Stimulated activated CD8-positive, alpha-beta memory T cell treated with anti-CD3 and anti-CD28 coated beads, Interleukin-15, amount 100 ng/mL, for 1 hour (primary cell): ENCODE measurements around the gene EDA.

Source experiments
- DNase-seq: peaks from one replicate; pipeline ENCODE4 v3.0.0-alpha.2; 2020; ENCODE audit warnings: low read depth

The EDA gene

DNA sequence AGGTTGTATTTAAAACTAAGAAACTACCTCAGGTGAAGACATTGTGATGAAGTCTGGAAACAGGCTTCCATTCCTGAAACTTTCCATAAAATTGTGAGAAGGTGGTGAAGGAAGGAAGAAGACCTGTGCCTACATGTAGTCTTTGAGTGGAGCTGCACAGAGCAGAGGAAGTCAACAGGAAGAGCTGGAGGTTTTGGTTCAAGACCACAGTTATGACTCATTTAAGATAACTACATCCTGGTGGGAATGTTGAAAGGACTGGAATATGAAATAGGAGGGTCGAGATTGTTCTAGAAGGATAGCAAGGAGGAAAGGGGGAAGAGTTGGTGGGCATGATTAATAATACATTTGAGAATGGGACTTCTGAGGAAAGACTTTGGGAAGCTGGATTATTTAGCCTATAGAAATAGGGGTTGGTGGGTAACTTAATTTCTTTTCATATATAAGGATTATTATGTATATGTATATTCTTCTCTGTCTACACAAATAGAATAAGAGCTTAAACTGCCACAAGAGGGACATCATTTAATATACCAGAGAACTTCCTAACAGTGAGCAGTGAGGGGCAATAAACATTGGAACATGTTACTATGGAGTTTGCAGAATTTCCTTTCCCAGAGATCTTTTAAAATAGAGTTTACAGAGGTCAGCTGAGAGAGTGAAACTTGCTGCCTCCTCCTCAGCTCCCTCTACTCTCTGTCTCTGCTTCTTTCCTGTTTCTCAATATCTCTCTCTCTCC lies 410.4 kb downstream of the EDA start:
- DNase-seq, result no peak

GRCh38 chrX:70026851-70027200 lies 410.9 kb downstream of the EDA start:
- no peak for DNase-seq

GRCh38 chrX:70029863-70030262 lies 413.9 kb downstream of the EDA start:
- DNase-seq, result no peak

- DNase-seq, result peak; percentile 4
Observed at GRCh38 chrX:70030301-70030767, 414.4 kb downstream of the EDA start.

GRCh38 chrX:70032792-70033191 lies 416.9 kb downstream of the EDA start:
- no peak for DNase-seq

GRCh38 chrX:70033348-70034051 lies 417.6 kb downstream of the EDA start:
- DNase-seq, result no peak

GRCh38 chrX:70034646-70035045 lies 418.7 kb downstream of the EDA start:
- no peak for DNase-seq

- DNase-seq, result no peak
Observed at GRCh38 chrX:70038515-70038914, 422.6 kb downstream of the EDA start.

- DNase-seq, result no peak
Observed at GRCh38 chrX:70038951-70039350, 423.0 kb downstream of the EDA start.

GRCh38 chrX:70039758-70040157 lies 423.8 kb downstream of the EDA start:
- DNase-seq, result no peak

GRCh38 chrX:70041993-70042392 lies 426.1 kb downstream of the EDA start:
- DNase-seq, result no peak

DNA sequence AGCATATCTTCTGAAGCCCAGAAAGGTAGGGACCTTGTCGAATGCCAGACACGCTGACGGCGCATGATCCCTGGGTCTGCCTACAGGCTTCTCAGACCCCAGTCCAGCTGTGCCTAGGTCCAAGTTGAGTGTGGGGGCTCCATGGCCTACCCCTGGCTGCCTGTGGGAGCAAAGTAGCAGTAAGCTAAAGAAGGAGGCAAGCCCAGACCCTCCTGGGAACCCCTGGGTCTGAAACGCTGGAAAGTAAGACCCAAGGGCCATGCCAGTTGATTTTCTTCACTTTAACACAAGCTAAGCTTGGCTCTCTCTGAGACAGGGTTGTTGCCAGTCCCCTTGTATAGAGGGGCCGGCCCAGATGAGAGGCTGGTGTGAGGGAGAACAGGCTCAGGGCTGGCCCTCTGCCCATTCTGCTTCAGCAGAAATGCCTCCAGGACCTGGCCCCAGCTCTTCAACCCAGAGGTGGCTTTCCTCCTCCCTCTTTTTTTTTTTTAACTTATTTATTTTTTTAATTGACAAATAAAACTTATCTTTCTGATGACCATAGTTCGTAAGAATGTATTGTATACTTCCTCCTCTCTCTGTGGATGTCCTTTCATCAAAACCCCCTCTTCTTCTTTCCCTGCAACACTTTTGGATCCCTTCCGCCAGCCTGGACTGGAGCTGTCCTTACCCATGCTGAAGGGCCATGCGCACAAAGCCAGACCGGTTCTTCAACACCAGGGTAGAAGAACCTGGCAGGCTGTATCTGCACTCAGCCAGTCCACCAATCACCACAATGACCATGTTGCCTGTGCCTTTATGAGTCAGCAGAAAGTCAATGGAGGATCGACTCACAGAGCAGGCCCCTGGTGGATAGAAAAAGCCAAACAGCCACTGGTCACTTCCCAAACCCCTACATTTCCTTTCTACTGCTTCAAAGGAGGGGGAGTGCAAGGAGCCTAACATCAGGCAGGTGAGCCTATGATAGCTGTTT lies 426.8 kb downstream of the EDA start:
- DNase-seq, result no peak

GRCh38 chrX:70043685-70044084 lies 427.8 kb downstream of the EDA start:
- no peak for DNase-seq

DNA sequence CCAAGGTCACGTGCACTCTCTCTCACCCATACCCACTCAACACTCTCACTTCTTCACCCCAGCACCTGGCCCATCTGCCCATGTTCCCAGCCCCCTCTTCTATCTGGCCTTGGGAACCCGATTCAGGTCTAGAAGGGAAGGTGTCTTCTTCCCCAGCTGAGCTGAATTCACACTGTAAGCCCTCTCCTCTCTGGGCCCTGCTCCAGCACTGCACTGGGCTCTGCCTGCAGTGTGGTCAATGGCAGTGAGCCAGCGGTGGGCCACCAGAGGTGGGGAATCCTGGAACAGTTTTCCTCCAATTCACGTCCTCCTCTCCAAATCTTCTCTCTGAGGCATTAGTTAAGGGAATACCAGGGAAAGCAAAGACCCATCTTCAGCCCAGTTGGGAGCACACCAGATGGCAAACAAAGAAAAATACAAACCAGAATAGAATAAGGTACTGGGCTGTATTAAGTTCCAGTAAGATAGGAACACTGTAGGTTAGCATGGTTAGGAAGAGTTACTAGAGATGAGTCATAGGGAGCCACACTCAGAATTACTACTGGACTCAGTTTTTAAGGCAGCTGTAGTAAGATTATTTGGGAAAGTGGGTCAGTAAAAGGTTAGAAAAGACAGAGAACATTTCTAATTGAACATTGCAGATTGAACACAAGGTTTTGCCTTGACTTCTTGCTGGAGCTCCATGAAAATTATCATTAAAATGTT lies 428.8 kb downstream of the EDA start:
- DNase-seq, result no peak

DNA sequence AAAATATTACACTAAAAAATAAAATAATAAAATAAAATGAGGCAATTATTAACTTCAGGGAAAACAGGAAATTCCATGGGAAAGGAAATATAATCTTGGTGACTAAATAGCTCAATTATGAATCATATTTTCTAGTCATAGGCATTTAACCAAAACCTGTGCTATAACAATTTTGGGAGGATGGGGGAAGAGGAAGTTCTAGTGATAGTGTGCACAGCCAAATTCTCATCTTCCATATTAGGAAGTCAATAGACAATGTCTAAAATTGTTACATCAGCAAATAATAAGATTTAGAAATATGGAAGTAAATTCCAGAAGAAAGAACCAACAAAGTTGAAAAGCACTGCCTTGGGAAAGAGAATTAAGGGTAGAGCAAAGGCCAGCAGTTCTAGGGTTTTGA lies 431.1 kb downstream of the EDA start:
- no peak for DNase-seq

GRCh38 chrX:70049406-70049805 lies 433.5 kb downstream of the EDA start:
- no peak for DNase-seq

- DNase-seq, result no peak
Observed at GRCh38 chrX:70049925-70050324, 434.0 kb downstream of the EDA start, which contains the start of gene AWAT2. Gene AWAT2, minus strand, starts transcription at chrX:70049938. Its CDS starts 6 bp downstream, at chrX:70049932.

GRCh38 chrX:70052895-70053615 lies 437.1 kb downstream of the EDA start:
- DNase-seq, result no peak

GRCh38 chrX:70054391-70054790 lies 438.5 kb downstream of the EDA start:
- DNase-seq, result no peak

GRCh38 chrX:70062076-70062475 lies 446.2 kb downstream of the EDA start, which contains the start of gene OTUD6A:
Gene OTUD6A, plus strand, starts transcription at chrX:70062457. Its CDS starts 68 bp downstream, at chrX:70062525.
- no peak for DNase-seq

DNA sequence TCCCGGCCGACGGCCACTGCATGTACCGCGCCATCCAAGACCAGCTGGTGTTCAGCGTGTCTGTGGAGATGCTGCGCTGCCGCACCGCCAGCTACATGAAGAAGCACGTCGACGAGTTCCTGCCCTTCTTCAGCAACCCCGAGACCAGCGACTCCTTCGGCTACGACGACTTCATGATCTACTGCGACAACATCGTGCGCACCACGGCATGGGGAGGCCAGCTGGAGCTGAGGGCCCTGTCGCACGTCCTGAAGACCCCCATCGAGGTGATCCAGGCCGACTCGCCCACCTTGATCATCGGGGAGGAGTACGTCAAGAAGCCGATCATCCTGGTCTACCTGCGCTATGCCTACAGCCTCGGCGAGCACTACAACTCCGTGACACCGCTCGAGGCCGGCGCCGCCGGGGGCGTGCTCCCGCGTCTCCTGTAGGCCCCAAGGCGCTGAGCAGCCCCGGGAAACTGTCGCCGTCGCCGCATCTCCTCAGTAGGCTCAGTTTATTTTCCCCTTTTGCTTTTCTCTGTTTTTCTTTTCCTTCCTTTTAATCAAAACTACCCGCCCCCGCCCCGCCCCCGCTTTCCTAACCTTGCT lies 447.1 kb downstream of the EDA start:
- DNase-seq, result no peak
